Measurements from ENCODE around the gene CCL13.

Gene CCL13

DNA sequence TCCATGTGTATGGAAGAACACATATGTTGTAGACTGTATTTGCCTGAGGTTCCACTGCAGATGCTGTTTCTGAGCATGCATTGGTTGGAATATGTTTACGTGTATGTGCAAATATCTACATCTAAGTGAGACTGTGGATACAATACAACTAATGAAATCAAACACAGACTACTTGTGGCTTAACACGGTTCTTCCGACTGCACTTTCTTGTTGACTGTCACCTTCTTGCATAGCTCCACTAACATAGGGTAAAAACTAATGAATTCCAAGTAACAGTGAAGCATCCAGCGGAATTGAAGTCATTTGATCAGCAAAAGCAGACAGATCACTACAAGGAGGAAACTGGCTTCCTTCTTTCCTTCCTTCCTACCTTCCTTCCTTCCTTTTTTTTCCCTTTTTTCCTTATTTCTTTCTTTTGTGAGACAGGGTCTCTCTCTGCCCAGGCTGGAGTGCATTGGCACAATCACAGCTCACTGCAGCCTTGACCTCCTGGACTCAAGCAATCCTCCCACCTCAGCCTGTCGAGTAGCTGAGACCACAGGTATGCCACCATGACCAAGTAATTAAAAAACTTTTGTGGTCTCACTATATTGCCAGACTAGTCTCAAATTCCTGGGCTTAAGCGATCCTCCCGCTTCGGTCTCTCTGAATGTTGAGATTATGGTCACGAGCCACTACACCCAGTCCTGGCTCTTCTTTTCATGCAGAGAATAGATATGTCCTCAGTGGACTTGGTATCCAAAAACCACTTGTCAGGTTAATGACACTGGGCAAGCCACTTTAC is 28.7 kb downstream of the CCL13 start:
- DNase-seq (ENCODE audit: low spot score) = no peak

GRCh38 chr17:34386343-34386696 is 30.0 kb downstream of the CCL13 start:
- DNase-seq (ENCODE audit: low spot score) = no peak
- TF ChIP-seq, protein P1, sequence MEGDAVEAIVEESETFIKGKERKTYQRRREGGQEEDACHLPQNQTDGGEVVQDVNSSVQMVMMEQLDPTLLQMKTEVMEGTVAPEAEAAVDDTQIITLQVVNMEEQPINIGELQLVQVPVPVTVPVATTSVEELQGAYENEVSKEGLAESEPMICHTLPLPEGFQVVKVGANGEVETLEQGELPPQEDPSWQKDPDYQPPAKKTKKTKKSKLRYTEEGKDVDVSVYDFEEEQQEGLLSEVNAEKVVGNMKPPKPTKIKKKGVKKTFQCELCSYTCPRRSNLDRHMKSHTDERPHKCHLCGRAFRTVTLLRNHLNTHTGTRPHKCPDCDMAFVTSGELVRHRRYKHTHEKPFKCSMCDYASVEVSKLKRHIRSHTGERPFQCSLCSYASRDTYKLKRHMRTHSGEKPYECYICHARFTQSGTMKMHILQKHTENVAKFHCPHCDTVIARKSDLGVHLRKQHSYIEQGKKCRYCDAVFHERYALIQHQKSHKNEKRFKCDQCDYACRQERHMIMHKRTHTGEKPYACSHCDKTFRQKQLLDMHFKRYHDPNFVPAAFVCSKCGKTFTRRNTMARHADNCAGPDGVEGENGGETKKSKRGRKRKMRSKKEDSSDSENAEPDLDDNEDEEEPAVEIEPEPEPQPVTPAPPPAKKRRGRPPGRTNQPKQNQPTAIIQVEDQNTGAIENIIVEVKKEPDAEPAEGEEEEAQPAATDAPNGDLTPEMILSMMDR (IDR thresholded peaks at IDR 0.05; ENCODE audit: extremely low read depth, missing control alignments) = no peak

More for the DNA sequence above, 28.7 kb downstream of the CCL13 start:
- TF ChIP-seq, protein P1 (IDR thresholded peaks at IDR 0.05; ENCODE audit: extremely low read depth, missing control alignments) = no peak

GRCh38 chr17:34386697-34387550 is 30.6 kb downstream of the CCL13 start:
- DNase-seq (ENCODE audit: low spot score) = no peak
- TF ChIP-seq, protein P1 (IDR thresholded peaks at IDR 0.05; ENCODE audit: extremely low read depth, missing control alignments) = no peak

DNA sequence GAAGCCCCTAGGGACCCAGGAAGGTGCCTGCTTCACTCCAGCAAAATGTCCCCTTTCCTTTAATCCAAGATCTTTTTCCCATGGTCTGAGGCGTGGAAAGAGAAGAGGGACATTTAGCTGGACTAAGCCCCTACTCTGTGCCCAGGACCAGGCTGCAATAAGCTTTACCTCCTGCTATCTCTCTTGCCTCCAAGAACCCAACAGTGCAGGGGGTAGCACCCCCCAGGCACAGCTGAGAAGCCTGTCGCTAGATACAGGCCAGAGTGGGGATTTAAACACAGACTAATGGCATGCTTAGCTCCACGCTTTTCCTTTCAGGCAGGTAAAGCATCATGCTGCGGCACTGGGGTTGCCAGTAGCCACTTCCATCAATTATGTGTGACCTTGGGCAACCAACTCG is 31.3 kb downstream of the CCL13 start:
- no peak for DNase-seq (ENCODE audit: low spot score)
- TF ChIP-seq, protein P1 (IDR thresholded peaks at IDR 0.05; ENCODE audit: extremely low read depth, missing control alignments) = no peak

- TF ChIP-seq, protein P1 (IDR thresholded peaks at IDR 0.05; ENCODE audit: extremely low read depth, missing control alignments) = no peak
- no peak for DNase-seq (ENCODE audit: low spot score)
Measured at GRCh38 chr17:34389126-34389750, 33.0 kb downstream of the CCL13 start.

GRCh38 chr17:34390649-34391048 is 34.4 kb downstream of the CCL13 start:
- TF ChIP-seq, protein P1 (IDR thresholded peaks at IDR 0.05; ENCODE audit: extremely low read depth, missing control alignments) = no peak
- no peak for DNase-seq (ENCODE audit: low spot score)

- TF ChIP-seq, protein P1 (IDR thresholded peaks at IDR 0.05; ENCODE audit: extremely low read depth, missing control alignments) = no peak
- no peak for DNase-seq (ENCODE audit: low spot score)
Measured at GRCh38 chr17:34391241-34391640, 35.0 kb downstream of the CCL13 start.

Data from GM20000 (cell line).